Stomach smooth muscle (tissue), 2 donors: Measurements from ENCODE around the gene CTNNA2.

Source experiments
- H3K27ac ChIP-seq: one replicate; pipeline ENCODE4 v1.7.0; 2013; ENCODE audit warnings: mild to moderate bottlenecking, low read length, inconsistent platforms
- H3K27me3 ChIP-seq, 2 donors: one replicate each; pipeline ENCODE4 v1.7.0; 2013; ENCODE audit warnings: low read length in 2 of 2; ENCODE audit not compliant: insufficient read depth in 2 of 2, control insufficient read depth in 1 of 2
- H3K36me3 ChIP-seq, 2 donors: one replicate each; pipeline ENCODE4 v1.7.0; 2013; ENCODE audit warnings: low read length in 2 of 2; ENCODE audit not compliant: control insufficient read depth in 2 of 2, insufficient read depth in 2 of 2
- H3K4me1 ChIP-seq: one replicate; pipeline ENCODE4 v1.7.0; 2013; ENCODE audit warnings: low read length; ENCODE audit not compliant: control insufficient read depth, insufficient read depth
- H3K4me3 ChIP-seq, 2 donors: one replicate each; pipeline ENCODE4 v1.7.0; 2013; ENCODE audit warnings: low read length in 2 of 2
- H3K9ac ChIP-seq, 2 donors: one replicate each; pipeline ENCODE4 v1.7.0; 2013; ENCODE audit warnings: low read length in 2 of 2, mild to moderate bottlenecking in 1 of 2
- H3K9me3 ChIP-seq, 2 donors: one replicate each; pipeline ENCODE4 v1.7.0; 2013; ENCODE audit warnings: low read length in 2 of 2; ENCODE audit not compliant: control insufficient read depth in 2 of 2
- donor health status: healthy.
- donor health status: Pancreatic carcinoma.

Gene CTNNA2

DNA sequence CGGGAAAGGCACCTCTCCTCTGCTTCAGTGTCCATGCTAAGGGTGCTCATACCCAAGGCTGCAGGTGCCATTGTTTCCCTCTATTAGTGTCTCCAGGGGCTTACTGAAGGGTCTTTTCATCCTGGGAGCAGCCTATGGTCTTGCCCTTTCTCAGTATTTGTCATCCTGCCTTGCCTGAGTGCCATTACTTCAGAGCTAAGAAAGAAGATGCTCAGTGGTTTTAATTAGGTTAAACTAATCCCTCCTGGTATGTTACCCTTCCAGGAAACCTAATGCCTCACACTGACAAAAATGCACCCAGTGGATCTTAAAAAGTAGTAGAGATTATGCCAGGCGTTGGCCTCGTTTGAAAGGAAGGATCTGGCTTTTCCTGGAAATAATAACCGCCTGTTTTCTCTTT lies 640.3 kb downstream of the CTNNA2 start:
- Histone ChIP-seq H3K27ac (no peak overlapping the region), H3K9me3 (no peaks in the 10 kb centered on the region), H3K9ac (no peak overlapping the region), H3K4me1 (no peaks in the 10 kb centered on the region), H3K36me3 (no peaks in the 10 kb centered on the region), H3K27me3 (no peaks in the 10 kb centered on the region), H3K4me3 (no peak overlapping the region)

DNA sequence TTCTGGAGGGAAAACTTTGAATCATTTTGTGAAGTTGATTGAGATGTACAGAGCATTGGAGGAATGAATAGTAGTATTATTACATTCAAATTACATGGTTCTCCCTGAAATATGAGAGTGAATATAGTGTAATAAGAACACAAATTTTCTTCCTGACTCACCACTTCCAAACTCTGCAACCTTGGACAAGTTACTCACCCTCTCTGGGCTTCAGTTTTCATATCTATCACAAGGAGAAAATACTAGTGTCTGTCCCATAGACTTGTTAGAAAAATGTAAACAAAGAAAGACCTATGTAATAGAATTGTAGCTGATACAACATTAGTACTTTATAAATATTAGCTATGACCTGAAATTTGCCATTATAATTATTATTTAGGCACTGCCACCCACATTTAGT lies 640.9 kb downstream of the CTNNA2 start:
- Histone ChIP-seq H3K36me3 (no peaks in the 10 kb centered on the region), H3K9ac (no peak overlapping the region), H3K27me3 (no peaks in the 10 kb centered on the region), H3K27ac (no peak overlapping the region), H3K4me1 (no peaks in the 10 kb centered on the region), H3K9me3 (no peaks in the 10 kb centered on the region), H3K4me3 (no peak overlapping the region)

- Histone ChIP-seq H3K9me3 (no peaks in the 10 kb centered on the region), H3K27me3 (no peaks in the 10 kb centered on the region), H3K27ac (no peak overlapping the region), H3K4me3 (no peak overlapping the region), H3K36me3 (no peaks in the 10 kb centered on the region), H3K9ac (no peak overlapping the region), H3K4me1 (no peaks in the 10 kb centered on the region)
Measured at GRCh38 chr2:80154231-80154915, 641.5 kb downstream of the CTNNA2 start.

DNA sequence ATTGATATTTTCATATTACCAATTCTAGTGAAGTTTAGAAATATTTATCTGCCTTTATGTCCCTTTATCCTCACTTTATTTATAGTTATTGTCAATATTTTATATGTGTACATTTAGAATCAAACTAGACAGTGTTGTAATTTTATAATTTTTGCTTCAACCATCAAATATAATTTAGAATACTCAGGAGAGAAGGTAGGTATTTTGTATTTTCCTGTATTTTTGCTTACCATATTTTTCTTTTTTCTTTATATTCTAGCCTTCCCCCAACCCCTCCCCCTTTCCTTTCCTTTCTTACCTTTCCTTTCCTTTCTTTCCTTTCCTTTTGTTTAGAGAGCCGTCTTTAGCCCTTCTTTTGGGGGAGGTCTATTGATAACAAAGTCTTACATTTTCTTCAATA lies 651.5 kb downstream of the CTNNA2 start:
- Histone ChIP-seq H3K27me3 (no peaks in the 10 kb centered on the region), H3K4me3 (no peak overlapping the region), H3K9me3 (no peaks in the 10 kb centered on the region), H3K4me1 (no peaks in the 10 kb centered on the region), H3K27ac (no peak overlapping the region), H3K9ac (no peak overlapping the region), H3K36me3 (no peaks in the 10 kb centered on the region)

DNA sequence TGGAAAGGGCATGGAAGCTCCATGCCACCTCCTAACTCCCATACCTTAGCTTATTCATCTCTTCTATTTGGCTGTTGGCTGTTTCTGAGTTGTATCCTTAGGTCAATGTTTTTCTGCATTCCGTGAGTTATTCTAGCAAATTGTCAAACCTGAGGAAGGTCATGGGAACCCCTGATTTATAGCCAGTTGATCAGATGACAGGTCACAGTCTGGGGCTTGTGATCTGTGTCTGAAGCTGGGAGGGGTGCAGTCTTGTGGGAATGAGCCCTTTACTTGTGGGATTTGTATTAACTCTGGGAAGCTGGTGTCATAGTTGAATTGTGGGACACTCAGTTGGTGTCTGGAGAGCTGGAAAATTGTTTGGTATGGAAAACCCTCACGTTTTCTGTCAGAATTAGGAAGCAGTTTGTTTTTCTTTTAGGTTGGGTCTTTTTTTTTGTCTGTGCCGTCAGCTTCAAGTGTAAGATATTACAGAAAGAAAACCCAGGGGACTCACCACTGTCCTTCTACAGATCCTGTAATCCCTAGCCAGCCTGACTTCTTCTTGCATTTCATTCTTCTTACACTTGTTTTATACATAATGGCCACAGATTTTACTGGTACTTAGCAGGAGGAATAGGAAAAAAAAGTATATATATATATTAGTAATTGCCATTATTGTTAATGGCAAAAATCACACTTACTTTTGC lies 653.8 kb downstream of the CTNNA2 start:
- Histone ChIP-seq H3K4me1 (no peaks in the 10 kb centered on the region), H3K36me3 (no peaks in the 10 kb centered on the region), H3K27ac (no peak overlapping the region), H3K9ac (no peak overlapping the region), H3K4me3 (no peak overlapping the region), H3K27me3 (no peaks in the 10 kb centered on the region), H3K9me3 (no peaks in the 10 kb centered on the region)

DNA sequence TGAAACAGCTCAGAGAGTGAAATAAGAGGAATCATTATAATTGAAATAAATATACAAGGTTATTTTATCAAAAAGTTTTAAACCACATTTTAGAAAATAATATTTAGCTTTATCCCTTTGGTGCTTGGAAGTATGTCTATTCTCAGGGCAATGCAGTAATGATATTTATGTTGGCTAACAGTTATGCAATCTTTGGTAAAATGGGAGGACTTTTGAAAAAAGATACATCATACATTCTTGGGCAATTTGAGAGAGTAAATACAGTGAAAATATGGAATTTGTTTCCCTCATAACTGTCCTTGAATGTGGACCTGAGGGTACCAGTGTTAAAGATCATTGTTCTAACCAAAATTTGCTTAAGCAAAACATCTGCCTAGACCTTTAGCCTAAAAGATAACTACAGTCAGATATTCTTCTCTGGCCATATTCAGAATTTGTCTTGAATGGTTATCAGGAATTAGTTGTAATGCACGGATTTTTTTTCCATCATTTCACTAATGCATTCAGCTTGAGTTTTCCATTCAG lies 654.5 kb downstream of the CTNNA2 start:
- Histone ChIP-seq H3K9ac (no peak overlapping the region), H3K4me1 (no peaks in the 10 kb centered on the region), H3K27me3 (no peaks in the 10 kb centered on the region), H3K4me3 (no peak overlapping the region), H3K27ac (no peak overlapping the region), H3K36me3 (no peaks in the 10 kb centered on the region), H3K9me3 (no peaks in the 10 kb centered on the region)

DNA sequence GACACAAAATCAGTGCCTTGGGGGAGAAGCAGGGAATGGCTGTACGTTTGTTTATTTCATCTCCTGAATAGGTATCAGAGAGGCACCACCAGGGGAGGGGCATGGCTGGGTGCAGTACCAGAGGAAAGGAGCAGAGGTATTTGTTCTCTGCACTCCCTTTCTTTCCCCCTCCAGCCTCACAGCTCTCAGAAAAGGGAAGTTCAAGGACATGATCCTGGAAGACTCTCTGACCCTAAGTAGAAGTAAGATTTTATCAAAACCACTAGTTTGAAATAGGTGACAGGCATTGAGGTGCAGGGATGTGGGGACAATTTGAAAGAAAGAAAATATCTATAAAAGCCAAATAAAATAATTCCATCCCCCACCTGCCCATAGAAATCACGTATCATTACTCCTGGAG lies 655.2 kb downstream of the CTNNA2 start:
- H3K27ac ChIP-seq, result no peak overlapping the region
- no peaks in the 10 kb centered on the region for H3K36me3 ChIP-seq
- H3K4me1 ChIP-seq, result no peaks in the 10 kb centered on the region
- H3K4me3 ChIP-seq, result no peak overlapping the region
- H3K27me3 ChIP-seq, result no peaks in the 10 kb centered on the region
- no peaks in the 10 kb centered on the region for H3K9me3 ChIP-seq
- no peak overlapping the region for H3K9ac ChIP-seq

- no peaks in the 10 kb centered on the region for H3K36me3 ChIP-seq
- H3K27me3 ChIP-seq, result no peaks in the 10 kb centered on the region
- H3K27ac ChIP-seq, result no peak overlapping the region
- no peak overlapping the region for H3K9ac ChIP-seq
- no peak overlapping the region for H3K4me3 ChIP-seq
- H3K9me3 ChIP-seq, result no peaks in the 10 kb centered on the region
- H3K4me1 ChIP-seq, result no peaks in the 10 kb centered on the region
Measured at GRCh38 chr2:80168801-80169200, 656.0 kb downstream of the CTNNA2 start.

- Histone ChIP-seq H3K9me3 (no peaks in the 10 kb centered on the region), H3K4me3 (no peak overlapping the region), H3K27ac (no peak overlapping the region), H3K36me3 (no peaks in the 10 kb centered on the region), H3K27me3 (no peaks in the 10 kb centered on the region), H3K9ac (no peak overlapping the region), H3K4me1 (no peaks in the 10 kb centered on the region)
Measured at GRCh38 chr2:80169811-80170594, 657.2 kb downstream of the CTNNA2 start.

DNA sequence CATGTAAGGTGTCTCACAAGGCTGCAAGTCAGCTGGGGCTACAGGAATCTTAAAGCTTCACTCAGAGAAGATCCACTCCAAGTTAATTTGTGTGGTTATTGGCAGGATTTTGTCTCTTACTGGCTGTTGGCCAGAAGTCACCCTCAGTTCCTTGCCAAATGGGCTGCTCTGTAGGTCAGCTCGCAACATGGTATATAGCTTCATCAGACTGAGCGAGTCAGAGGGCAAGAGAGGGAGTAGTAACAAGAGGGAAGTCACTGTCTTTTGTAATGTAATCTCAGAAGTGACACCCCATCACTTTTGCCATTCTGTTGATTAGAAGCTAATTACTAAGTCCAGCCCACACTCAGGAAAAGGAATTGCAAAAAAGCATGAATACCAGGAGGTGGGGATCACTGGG lies 672.2 kb downstream of the CTNNA2 start:
- H3K27ac ChIP-seq, result no peak overlapping the region
- peaks cover 3 to 4% of the 10 kb centered on the region in 2 donors for H3K9me3 ChIP-seq
- no peak overlapping the region for H3K9ac ChIP-seq
- no peaks in the 10 kb centered on the region for H3K27me3 ChIP-seq
- no peaks in the 10 kb centered on the region for H3K4me1 ChIP-seq
- no peaks in the 10 kb centered on the region for H3K36me3 ChIP-seq
- H3K4me3 ChIP-seq, result no peak overlapping the region
